Measurements from ENCODE around the gene CNTNAP1.

DNA sequence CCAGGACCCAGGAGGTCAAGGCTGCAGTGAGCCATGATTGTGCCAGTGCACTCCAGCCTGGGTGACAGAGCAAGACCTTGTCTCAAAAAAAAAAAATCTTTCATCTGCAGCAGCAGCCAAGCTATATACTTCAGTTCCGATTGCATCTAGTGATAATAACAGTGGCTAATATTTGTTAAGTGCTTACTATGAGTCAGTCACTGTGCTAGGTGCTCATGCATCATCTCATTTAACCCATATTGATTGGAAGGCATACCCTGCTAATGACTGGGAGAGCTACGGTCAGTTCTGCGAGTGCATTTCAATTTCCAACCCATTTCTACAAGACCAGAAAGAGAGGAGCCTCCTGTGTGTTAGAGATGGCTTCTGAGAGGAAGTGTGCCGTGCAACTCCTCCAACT lies 30.9 kb upstream of the CNTNAP1 start:
- no peak for TF ChIP-seq POLR2A (IDR thresholded peaks at IDR 0.05)
- TF ChIP-seq, protein P1, sequence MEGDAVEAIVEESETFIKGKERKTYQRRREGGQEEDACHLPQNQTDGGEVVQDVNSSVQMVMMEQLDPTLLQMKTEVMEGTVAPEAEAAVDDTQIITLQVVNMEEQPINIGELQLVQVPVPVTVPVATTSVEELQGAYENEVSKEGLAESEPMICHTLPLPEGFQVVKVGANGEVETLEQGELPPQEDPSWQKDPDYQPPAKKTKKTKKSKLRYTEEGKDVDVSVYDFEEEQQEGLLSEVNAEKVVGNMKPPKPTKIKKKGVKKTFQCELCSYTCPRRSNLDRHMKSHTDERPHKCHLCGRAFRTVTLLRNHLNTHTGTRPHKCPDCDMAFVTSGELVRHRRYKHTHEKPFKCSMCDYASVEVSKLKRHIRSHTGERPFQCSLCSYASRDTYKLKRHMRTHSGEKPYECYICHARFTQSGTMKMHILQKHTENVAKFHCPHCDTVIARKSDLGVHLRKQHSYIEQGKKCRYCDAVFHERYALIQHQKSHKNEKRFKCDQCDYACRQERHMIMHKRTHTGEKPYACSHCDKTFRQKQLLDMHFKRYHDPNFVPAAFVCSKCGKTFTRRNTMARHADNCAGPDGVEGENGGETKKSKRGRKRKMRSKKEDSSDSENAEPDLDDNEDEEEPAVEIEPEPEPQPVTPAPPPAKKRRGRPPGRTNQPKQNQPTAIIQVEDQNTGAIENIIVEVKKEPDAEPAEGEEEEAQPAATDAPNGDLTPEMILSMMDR (IDR thresholded peaks at IDR 0.05), result no peak
